Putamen (tissue), 1 donor: Measurements from ENCODE around the gene EDEM2.
"Not testable (repeated sequence)": the region's sequence is repeated elsewhere in the genome, so short reads cannot be mapped to it uniquely, and the experiment has no call there.

Experiments used
- DNase-seq: peaks from one replicate; pipeline ENCODE4 v3.0.0-alpha.2; 2016; ENCODE audit warnings: low spot score

The EDEM2 gene

DNA sequence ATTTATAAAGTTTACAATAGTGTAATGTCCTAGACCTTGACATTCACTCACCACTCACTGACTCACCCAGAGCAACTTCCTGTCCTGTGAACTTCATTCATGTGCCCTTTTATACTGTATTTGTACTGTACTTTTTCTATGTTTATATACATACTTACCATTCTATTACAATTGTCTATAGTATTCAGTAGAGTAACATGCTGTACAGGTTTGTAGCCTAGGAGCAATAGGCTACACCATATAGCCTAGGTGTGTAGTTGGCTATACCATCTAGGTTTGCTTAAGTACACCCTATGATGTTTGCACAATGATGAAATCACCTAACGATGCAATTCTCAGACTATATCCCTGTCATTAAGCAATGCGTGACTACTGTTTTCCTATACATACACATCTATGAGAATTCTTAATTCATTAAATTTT is 17.5 kb downstream of the EDEM2 start:
- DNase-seq: no peak

DNA sequence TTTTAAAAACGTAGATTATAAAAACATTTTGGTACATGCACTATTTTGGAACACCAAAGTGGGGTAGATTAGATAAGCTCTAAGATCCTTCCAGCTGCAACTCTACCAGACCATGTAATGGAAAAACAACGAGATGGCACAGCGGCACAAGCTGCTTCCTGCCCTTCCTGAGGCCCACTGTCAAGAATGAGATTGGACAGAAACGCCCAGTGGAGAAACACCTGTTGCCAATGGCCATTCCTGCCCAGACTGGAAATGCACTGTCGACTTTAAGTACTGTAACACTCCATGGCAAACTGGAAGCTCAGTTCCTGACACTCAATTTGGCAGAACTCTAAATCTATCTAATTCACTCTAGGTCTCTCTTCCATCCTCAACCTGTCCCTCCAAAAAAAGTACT is 21.4 kb downstream of the EDEM2 start:
- DNase-seq: no peak

DNA sequence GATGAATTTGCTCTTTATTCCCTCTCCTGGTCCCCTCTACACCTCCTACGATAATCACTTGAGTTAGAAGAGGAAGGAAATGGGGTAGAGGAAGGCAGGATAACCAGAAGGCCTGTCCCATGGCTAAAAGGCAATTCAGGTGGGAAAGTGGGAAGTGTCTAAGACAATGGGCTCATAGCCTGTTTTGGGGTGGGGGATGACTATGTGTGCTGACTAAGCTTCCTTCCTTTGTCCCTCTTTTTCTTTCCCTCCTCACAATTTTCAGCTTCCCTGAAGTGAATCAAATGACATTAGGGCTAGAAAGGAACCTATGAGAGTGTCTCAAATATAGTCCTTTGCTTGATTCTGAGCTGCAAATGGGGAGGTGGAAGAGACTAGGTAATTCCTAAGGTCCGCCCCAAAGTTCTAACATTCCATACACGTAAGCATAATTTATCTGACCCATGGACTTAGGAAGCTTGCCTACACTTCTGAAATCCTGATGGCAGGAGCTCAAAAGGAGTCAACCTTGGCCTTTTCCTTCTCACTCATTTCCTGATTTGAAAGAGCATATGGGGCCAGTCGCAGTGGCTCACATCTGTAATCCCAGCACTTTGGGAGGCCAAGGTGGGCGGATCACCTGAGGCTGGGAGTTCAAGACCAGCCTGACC is 24.3 kb downstream of the EDEM2 start:
- DNase-seq: no peak

DNA sequence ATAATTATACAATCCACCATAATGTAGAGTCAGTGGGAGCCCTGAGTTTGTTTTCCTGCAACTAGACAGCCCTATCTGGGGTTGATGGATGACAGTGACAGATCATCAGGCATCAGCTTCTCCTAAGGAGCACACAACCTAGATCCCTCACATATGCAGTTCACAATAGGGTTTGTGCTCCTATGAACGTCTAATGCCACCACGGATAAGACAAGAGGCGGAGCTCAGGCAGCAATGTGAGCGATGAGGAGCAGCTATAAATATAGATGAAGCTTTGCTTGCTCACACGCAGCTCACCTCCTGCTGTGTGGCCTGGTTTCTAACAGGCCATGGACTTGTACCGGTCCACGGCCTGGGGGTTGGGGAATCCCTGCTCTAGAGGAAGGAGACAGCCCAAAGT is 25.9 kb downstream of the EDEM2 start:
- DNase-seq: no peak

DNA sequence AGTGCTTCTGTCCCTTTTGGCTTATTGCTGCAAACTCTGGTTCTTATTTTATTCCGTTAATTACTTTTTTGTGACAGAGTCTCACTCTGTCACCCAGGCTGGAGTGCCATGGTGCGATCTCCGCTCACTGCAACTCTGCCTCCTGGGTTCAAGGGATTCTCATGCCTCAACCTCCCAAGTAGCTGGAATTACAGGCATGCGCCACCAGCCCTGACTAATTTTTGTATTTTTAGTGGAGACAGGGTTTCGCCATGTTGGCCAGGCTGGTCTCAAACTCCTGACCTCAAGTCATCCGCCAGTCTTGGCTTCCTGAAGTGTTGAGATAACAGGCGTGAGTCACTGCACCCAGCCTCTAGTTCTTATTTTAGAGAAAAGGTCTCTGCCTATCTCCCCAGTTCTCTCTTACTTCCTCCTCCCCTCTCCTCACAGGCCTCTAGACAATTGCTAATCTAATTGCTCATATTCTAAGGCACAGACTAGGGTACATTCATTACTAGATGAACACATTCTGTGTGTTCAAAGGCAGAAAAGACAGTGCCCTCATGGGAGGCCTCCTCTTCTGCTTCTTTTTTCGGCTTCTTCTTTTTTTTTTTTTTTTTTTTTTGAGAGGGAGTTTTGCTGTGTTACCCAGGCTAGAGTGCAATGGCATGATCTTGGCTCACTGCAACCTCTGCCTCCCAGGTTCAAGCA is 27.0 kb downstream of the EDEM2 start:
- no peak for DNase-seq

DNA sequence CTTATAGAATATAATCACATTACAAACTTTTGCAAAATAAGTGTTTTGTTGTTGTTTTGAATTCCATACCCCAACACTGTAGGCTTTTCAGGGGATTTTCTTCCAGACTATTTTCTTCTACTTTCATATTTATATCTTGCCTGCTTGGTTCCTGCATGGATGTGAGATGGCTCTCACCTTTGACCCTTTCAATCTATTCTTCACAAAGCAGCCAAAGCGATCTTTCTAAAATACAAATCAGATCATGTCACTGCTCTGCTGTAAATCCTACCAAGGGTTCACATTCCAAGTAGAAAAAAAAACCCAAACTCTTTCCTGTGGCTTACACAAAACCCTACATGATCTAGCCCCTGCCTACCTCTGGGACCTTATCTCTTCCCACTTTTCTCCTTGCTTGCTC is 29.5 kb downstream of the EDEM2 start:
- no peak for DNase-seq

DNA sequence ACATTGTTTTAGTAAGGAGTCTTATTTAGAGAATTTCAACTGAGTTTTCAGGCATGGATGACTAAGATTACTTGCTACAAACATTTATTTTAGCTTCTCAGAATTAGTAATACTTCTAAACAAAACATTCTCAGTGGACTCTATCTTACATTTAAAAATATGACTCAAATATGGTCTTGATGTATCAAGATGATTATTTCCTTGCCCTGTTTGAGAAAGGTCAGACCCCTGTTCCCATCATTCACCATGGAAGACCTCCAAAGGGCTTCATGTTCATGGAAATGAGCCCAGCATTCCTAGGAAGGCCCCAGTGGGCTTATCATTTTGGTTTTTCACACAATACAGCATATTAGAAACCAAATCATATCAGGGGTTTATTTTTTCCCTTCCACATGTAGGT is 29.9 kb downstream of the EDEM2 start:
- DNase-seq: no peak

DNA sequence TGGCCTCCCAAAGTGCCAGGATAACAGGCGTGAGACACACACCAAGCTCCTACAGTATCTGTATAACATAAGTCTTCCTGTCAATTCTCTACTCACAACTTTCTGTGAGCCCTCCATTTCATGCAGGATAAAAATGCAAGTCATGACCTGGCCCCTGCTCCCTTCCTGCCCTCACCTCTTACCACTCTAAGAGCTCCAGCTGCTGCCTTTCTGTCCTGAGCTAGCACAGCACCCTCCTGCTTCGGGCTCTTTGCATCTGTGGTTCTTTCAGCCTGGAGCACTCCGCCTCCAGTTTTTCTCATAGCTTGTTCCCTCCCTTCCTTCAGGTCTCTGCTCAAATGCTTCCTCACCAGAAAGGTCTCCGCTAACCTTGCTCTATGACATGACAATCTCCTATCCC is 30.9 kb downstream of the EDEM2 start:
- no peak for DNase-seq

DNA sequence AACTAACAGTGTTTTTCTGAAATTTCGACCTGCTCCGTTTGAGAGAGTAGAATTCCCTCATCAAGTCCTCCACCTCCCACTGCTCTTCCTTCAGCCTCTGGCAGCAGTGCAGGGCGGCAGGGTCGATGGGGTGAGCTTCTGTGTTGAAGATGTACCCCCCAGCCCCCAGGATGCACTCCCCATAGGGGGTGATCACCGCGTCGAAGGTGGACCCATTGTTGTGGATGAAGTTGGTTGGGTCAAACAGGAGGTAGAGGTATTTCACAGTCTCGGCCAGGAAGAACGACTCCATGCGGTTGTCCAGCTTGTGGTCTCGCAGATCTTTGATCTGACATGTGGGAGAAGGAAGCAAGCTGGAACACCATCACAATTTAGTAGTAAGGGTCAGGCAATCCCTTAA is 31.5 kb downstream of the EDEM2 start:
- no peak for DNase-seq

DNA sequence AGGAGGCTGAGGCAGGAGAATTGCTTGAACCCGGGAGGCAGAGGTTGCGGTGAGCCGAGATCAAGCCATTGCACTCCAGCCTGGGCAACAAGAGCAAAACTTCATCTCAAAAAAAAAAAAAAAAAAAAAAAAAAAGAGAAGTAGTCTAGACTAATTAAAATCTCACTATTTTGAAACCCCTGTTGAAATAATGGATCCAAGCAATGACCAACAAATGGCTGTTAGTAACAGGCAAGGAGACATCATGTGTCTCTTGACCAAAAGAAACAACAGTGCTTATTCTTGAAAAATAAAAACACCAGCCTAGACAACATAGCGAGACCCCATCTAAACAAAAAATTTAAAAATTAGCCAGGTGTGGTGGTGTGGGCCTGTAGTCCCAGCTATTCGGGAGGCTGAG is 34.9 kb downstream of the EDEM2 start:
- not testable (repeated sequence) for DNase-seq

DNA sequence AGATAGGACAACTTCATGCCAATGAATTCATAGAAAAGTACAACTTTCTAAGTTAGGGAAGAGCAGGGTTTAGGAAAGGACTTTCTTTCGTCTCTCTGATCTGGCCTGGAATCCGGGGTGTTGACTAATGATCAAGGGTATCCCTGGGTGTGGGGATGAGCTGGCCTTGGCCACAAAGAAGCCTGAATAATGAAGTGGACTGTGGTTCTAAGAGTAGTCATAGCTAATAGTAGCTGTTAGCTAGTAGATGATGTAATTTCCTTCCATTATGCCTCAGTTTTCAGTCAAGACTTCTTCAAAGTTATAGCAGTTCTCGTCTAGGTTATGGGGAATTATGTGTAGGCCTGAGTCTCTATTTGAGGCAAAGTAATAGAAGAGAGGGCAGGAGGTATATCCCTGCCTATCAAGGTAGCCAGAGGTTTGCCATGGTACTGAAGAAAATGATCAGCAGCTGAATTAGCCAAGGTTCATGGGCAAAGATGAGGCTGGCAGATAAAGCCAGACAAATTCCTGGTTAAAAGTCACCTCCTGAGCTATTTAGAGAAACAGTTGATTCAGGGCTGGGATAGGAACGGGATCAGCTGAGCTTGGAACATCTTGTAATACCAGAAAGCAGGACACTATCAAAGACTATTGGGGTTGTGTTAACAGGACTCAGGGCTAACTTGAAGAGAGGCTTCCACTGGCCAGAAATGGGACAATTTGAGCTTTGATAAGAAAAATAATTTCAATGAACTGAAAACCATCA is 35.8 kb downstream of the EDEM2 start:
- DNase-seq: no peak

DNA sequence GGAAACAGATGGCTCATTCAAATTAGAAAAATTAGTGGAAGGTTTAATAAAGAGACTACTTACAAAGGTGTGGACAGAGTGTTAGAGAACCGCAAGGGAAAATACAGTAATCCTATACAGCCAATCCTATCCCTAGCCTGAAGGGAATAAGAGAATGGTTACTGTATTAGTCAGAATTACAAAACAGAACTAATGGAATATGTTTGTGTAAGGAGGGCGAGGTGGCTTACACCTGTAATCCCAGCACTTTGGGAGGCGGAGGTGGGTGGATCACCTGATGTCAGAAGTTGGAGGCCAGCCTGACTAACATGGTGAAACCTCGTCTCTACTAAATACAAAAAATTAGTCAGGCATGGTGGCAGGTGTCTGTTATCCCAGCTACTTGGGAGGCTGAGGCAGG is 38.2 kb downstream of the EDEM2 start:
- no peak for DNase-seq

DNA sequence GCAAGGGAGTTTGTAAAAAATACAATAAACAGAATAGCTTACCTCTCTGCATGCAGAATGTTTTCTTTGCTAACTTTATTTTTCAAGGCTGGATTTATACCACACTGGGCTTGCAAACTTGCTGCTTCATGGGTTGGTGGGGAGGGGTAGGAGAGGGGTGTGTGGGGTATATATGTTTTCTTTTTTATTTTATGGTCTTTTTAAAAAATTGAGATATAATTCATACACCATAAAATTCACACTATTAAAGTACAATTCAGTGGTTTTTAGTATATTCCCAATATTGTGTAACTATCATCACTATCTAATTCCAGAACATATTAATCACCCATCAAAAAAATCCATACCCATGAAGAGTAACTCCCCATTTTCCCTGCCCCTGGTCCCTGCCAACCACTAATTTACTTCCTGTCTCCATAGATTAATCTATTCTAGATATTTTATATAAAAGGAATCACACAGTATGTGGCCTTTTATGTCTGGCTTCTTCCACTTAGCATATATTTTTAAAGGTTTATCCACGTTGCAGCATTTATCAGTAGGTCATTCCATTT is 40.2 kb downstream of the EDEM2 start:
- DNase-seq: no peak

DNA sequence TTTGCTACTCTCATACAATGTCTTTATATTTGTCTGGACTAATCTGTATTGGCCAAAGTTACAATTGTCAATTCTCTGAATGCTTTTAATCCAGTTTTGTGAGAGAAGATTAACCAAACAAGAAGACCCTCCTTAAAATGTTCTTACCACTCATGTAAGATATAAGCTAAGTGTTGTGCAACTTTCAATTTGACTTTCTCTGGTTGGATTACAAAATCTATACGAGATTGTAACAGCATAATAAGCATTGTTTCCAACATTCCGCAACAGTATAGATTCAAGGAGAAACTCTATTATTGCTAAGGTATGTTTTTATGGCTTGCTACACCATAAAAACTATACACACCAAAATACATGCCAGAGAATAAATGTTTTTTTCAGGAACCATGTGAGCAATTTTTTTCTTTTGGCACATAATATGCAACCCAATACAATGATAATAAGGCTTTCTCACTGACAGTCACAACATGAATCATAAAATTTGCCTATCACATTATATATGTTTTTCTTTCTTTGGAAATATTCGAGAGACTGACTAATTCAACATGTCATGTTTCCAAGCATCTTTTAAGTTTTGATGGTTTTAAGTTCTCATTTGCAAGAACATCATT is 42.3 kb downstream of the EDEM2 start:
- no peak for DNase-seq

DNA sequence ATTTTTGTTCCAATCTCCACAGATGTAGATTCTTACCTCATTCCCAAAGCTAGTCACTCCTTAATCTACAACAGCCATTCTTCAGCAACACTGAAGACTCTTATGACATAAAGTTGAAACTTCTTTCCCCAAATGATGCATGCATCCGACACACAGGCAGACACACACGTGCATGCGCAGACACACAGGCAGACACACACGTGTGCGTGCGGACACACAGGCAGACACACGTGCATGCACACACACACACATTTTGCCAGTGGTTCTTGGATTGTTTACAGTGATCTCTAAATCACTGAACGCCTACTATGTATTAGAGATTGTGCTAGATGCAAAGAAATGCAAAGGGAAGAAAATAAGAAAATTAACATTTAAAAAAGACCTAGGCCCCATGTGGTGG is 45.5 kb downstream of the EDEM2 start:
- no peak for DNase-seq

DNA sequence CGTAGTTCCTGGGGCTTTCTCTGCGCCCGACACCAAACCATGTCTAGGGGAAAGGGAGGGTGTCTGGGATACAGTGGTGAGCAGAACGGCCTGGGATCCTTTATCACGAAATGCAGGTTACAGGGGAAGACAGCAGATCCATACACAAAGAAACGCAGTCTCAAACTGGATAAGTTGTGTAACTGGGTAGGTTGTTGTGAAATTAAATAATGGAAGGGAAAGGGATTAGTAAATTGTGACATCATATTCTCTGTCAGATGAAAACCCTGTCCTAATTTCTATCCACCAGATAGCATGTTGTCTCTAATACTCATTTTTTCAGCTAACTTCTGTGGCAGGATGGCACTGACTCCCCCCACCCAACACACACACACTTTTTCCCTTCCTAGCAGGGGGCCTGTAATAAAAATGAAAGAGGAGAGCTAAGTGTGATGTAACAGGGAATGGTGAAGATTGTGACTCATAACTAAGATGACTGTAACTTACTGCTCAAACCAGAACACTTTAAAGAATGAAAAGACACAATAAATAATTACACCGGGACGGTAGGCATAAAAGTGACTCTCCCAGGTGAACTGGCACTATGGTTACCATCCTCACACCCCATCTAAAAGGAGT is 53.8 kb downstream of the EDEM2 start:
- DNase-seq: no peak

DNA sequence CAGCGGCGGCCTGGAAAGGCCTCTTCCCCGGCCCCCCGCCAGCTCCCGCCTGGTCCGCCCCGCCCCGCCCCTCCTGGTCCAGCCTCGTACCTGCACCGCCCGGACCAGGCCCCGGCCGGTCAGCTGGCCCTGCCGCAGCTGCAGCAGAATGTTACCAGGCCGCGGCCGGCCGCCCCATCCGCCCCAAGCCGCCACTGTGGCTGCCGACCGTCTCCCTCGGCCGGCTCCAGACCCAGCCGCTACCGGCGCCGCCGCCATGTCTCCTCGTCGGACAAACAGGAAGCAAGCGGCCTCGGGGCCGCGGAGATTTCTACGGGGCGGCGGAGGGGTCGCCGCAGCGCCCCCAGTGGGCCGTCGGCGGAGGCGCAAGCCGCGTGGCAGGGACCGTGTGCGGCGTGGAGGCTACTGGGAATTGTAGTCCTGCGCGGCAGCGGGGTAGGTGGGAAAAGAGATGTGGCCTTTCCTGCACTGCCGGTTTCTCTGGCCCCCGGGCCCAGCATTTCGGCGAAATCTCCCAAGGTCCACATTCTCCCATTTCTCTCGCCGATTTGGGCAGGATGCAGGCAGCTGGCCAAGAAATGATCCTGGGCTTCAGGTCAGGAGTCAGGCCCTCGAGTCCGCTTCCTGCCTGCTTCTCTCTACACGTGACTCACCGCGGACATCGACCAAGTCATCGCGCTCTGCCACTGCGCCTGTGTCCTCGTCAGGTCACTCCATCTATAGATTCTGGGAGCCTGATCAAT is 54.4 kb downstream of the EDEM2 start, which contains the start of gene TRPC4AP:
Gene TRPC4AP (minus strand): TSS at position 284 of the 743 bp plus-strand sequence. CDS start 26 bp downstream, at position 258.
- DNase-seq: peak; percentile 90

DNA sequence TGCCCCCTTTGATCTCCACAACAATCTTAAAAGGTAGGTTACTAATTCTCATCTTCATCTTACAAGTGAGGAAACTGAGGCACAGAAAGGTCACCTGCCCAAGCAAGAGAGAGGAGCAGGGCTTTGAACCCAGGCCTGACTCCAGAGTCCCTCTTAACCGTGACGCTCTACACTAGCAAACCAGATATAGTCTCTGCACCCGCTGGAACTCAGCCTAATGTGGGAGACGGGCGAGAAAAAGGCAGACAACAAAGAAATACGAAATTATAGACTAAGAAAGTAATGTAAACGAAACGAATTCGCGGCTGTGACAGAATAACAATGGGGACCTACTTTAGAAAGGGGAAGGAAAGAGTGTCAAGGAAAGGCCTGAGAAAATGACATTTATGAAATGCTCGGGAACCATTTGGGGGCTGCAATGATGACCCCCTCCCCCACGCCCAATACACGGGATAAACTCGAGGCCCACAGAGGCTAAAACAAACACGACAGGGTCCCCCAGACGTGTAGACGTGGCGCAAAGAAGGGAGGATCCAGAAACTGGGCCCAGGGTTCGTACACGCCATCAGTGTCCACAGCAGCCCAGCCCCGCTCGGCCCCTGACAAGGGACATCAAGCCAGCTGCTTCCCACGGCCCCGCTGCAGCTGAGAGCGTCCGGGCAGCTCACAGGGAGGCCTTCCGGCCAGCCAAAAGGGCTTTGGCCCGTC is 55.2 kb downstream of the EDEM2 start:
- DNase-seq: no peak

DNA sequence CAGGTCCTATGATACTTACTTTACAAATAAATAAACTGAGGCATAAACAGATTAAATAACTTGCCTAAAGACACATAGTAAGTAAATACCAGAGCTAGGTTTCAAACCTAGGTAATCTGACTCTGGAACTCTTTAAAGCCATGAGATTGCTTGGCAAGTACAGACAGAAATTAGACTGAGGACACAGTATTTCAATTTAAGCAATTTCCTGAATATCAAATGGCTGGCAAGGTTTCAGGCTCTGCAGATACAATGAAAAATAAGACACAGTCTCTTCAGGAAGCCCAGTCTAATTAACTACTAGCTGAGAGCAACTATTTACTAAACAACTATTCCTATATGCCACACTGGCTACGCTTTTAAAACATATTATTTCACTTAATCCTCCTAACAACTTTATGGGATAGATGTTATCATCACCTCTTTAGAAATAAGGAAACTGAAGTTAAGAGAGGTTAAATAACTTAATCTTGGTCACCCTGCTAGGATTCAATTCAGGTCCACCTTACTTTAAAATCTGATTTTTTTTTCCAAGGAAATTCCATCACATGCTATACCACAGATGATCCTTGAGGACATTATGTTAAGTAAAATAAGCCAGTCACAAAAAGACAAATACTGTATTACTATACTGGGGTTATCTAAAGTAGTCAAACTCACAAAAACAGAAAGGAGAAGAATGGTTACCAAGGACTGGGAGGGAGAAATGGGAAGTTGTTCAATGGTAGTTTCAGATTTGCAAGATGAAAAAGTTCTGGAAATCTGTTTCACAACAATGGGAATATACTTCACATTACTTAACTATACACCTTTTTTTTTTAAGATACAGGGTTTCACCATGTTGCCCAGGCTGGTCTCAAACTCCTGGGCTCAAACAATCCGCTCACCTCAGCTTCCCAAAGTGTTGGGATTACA is 58.6 kb downstream of the EDEM2 start:
- DNase-seq: no peak

DNA sequence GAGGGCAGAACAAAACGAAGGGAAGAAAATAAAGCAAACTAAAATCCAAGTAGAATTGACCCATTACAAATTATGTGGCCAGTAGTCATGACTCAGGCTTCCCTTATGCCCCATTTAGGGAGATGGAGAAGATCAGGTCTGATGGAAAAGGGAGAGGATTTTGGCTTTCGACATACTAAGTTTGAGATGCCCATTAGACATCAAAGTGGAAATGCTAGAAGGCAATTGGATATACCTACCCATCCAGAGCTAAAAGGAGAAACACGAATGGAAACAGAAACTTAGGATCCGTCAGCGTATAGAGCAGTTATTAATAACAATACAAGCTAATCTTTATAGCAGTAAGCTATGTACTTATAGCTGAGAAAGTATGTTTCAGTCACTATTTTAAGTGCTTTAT is 59.3 kb downstream of the EDEM2 start:
- DNase-seq: no peak
